GM18951 (cell line): Measurements from ENCODE around the gene MMP24OS.

ENCODE experiments used
- POLR2A ChIP-seq: IDR thresholded peaks from 4 replicates; pipeline ENCODE4 v1.6.1; 2011; ENCODE audit warnings: mild to moderate bottlenecking; ENCODE audit not compliant: insufficient read length, insufficient read depth; ENCODE audit errors: extremely low read depth
- in situ Hi-C: fragments of 300-500 bp; cut with MboI; formaldehyde crosslinking; loops from one replicate; pipeline ENCODE4 v1.12.0; 2022; ENCODE audit warnings: low sequenced_read_pairs, mixed read lengths, inconsistent platforms; ENCODE audit not compliant: unreplicated experiment

MMP24OS gene

GRCh38 chr20:35314816-35315631 is 37.1 kb upstream of the MMP24OS start:
- TF ChIP-seq POLR2A = no peak
- in situ Hi-C loops = no loop called here

- no peak for TF ChIP-seq POLR2A
- in situ Hi-C loops = no loop called here
These were observed 34.4 kb upstream of the MMP24OS start for GRCh38 chr20:35312318-35312717.

GRCh38 chr20:35311822-35312221 is 33.9 kb upstream of the MMP24OS start:
- no peak for TF ChIP-seq POLR2A
- in situ Hi-C loops = no loop called here

- in situ Hi-C loops = no loop called here
- no peak for TF ChIP-seq POLR2A
These were observed 33.5 kb upstream of the MMP24OS start for GRCh38 chr20:35311409-35311808.

- no peak for TF ChIP-seq POLR2A
- in situ Hi-C loops = loop anchor here (10.0 kb wide), 1 partner anchor 137 kb away; no protein-coding TSS in a partner anchor
These were observed 30.0 kb upstream of the MMP24OS start for GRCh38 chr20:35307666-35308653.

GRCh38 chr20:35306931-35307517 is 29.1 kb upstream of the MMP24OS start:
- in situ Hi-C loops = loop anchor here (10.0 kb wide), 1 partner anchor 138 kb away; no protein-coding TSS in a partner anchor
- no peak for TF ChIP-seq POLR2A

- in situ Hi-C loops = loop anchor here (10.0 kb wide), 1 partner anchor 139 kb away; no protein-coding TSS in a partner anchor
- TF ChIP-seq POLR2A = no peak
These were observed 28.0 kb upstream of the MMP24OS start for GRCh38 chr20:35305682-35306556.

- no peak for TF ChIP-seq POLR2A
- in situ Hi-C loops = loop anchor here (10.0 kb wide), 1 partner anchor 140 kb away; no protein-coding TSS in a partner anchor
These were observed 27.0 kb upstream of the MMP24OS start for GRCh38 chr20:35304956-35305355.

GRCh38 chr20:35303735-35304491 is 26.0 kb upstream of the MMP24OS start:
- TF ChIP-seq POLR2A = no peak
- in situ Hi-C loops = loop anchor here (10.0 kb wide), 1 partner anchor 141 kb away; no protein-coding TSS in a partner anchor

- no peak for TF ChIP-seq POLR2A
- in situ Hi-C loops = loop anchor here (10.0 kb wide), 1 partner anchor 141 kb away; no protein-coding TSS in a partner anchor
These were observed 25.4 kb upstream of the MMP24OS start for GRCh38 chr20:35303382-35303734.
